Neural progenitor cell (in vitro differentiated cells): ENCODE measurements around the gene SERPINH1. TPM values are rescaled to one million over a fixed set of nuclear protein-coding genes. Genes with fewer than 3 reads are reported as not detected.

Experiments
- DNase-seq: peaks from one replicate; pipeline ENCODE4 v3.0.0-alpha.2; 2016; ENCODE audit warnings: low spot score
- H2AFZ ChIP-seq: fragments of 200-600 bp; sonication (generic); replicated peaks from 2 replicates; pipeline ENCODE4 v1.6.1; 2016; ENCODE audit warnings: antibody characterized with exemption
- H3F3A ChIP-seq: fragments of 200-600 bp; sonication (generic); 2 replicates; pipeline ENCODE4 v1.6.1; 2016; ENCODE audit warnings: antibody characterized with exemption, low read depth
- H3K27ac ChIP-seq: fragments of 200-600 bp; sonication (generic); 2 replicates; pipeline ENCODE4 v1.5.1; 2016; ENCODE audit warnings: mild to moderate bottlenecking
- H3K27me3 ChIP-seq: fragments of 200-600 bp; sonication (generic); 2 replicates; pipeline ENCODE4 v1.6.1; 2016; ENCODE audit warnings: mild to moderate bottlenecking, moderate library complexity
- H3K36me3 ChIP-seq: fragments of 200-600 bp; sonication (generic); 2 replicates; pipeline ENCODE4 v1.5.1; 2016
- H3K4me1 ChIP-seq: fragments of 200-600 bp; sonication (generic); 2 replicates; pipeline ENCODE4 v1.6.1; 2016; ENCODE audit warnings: mixed run types
- H3K4me2 ChIP-seq: fragments of 200-600 bp; sonication (generic); 2 replicates; pipeline ENCODE4 v1.6.1; 2016
- H3K4me3 ChIP-seq: fragments of 200-600 bp; sonication (generic); 2 replicates; pipeline ENCODE4 v1.5.1; 2016
- H3K79me2 ChIP-seq: fragments of 200-600 bp; sonication (generic); 2 replicates; pipeline ENCODE4 v1.6.1; 2016; ENCODE audit warnings: low read depth
- H3K9ac ChIP-seq: fragments of 200-600 bp; sonication (generic); 2 replicates; pipeline ENCODE4 v1.6.1; 2016
- H3K9me3 ChIP-seq: fragments of 200-600 bp; sonication (generic); 2 replicates; pipeline ENCODE4 v1.5.1; 2016; ENCODE audit warnings: low read depth
- H4K20me1 ChIP-seq: fragments of 200-600 bp; sonication (generic); 2 replicates; pipeline ENCODE4 v1.6.1; 2016; ENCODE audit warnings: low read depth
- H3K27ac Mint-ChIP-seq: 3 replicates; pipeline ENCODE4 v1.8.0; 2021; ENCODE audit warnings: mixed read lengths
- H3K27me3 Mint-ChIP-seq: 2 replicates; pipeline ENCODE4 v1.8.0; 2022; ENCODE audit warnings: low read depth, mild to moderate bottlenecking, inconsistent platforms, moderate library complexity, mixed read lengths; ENCODE audit not compliant: insufficient read depth
- H3K36me3 Mint-ChIP-seq: 3 replicates; pipeline ENCODE4 v1.8.0; 2021; ENCODE audit warnings: mixed read lengths
- H3K4me1 Mint-ChIP-seq: 3 replicates; pipeline ENCODE4 v1.8.0; 2021; ENCODE audit warnings: mixed read lengths
- H3K4me3 Mint-ChIP-seq: 3 replicates; pipeline ENCODE4 v1.8.0; 2021; ENCODE audit warnings: mild to moderate bottlenecking, moderate library complexity, mixed read lengths
- H3K9me3 Mint-ChIP-seq: 3 replicates; pipeline ENCODE4 v1.8.0; 2020; ENCODE audit warnings: mixed read lengths
- EZH2 ChIP-seq: fragments of 200-600 bp; sonication (generic); IDR thresholded peaks from 2 replicates; pipeline ENCODE4 v1.6.1; 2017; ENCODE audit warnings: antibody characterized with exemption, mild to moderate bottlenecking, moderate library complexity
- EZH2phosphoT487 ChIP-seq: fragments of 200-600 bp; sonication (generic); IDR thresholded peaks from 2 replicates; pipeline ENCODE4 v1.6.1; 2017; ENCODE audit warnings: antibody characterized with exemption
- total RNA-seq: library from RNA; depleted of rRNA; stranded (reverse); fragments of >200 nt; gene quantifications from 2 replicates; pipeline ENCODE4 v1.2.3, GENCODE V29; 2015; ENCODE audit warnings: low replicate concordance
- TF ChIP-seq, protein P1 (sequence below): fragments of 200-600 bp; sonication (generic); IDR thresholded peaks from 2 replicates; pipeline ENCODE4 v1.5.1; 2017; ENCODE audit warnings: antibody characterized with exemption, mild to moderate bottlenecking

The SERPINH1 gene
- total RNA-seq, 1 donor from 2014 or later, result 219 TPM

DNA sequence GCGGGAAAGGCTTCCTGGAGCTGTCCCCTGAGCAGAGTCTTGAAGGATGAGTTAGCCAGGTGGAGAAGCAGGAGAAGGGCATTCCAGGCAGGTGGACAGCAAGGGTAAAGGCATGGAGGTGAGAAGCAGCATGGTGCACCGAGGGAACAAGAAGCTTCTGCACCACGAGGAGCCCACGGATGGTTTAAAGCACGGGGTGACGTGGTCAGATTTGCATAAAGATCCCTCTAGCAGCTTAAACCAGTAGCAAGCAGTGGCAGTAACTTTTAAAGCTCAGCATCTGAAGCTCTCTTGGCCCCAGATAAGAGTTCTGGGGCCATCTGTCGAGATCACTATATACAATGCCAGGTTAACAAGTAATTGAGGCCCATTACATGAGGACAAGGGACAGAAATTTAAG, 36.8 kb downstream of the SERPINH1 start:
- H3K4me1 Mint-ChIP-seq, result peaks cover 39% of the 10 kb centered on the region
- Histone ChIP-seq H3K36me3 (no peaks in the 10 kb centered on the region), H3K4me1 (no peaks in the 10 kb centered on the region), H3K4me2 (no peak overlapping the region), H3K27me3 (no peaks in the 10 kb centered on the region), H3F3A (no peaks in the 10 kb centered on the region), H3K4me3 (no peak overlapping the region), H3K9me3 (no peaks in the 10 kb centered on the region), H3K79me2 (no peaks in the 10 kb centered on the region), H2AFZ (no peak overlapping the region), H3K9ac (no peak overlapping the region), H3K27ac (no peak overlapping the region), H4K20me1 (no peaks in the 10 kb centered on the region)
- H3K36me3 Mint-ChIP-seq, result peaks cover 16% of the 10 kb centered on the region
- peak overlapping the region; percentile 9 for H3K4me3 Mint-ChIP-seq
- TF ChIP-seq, protein P1, sequence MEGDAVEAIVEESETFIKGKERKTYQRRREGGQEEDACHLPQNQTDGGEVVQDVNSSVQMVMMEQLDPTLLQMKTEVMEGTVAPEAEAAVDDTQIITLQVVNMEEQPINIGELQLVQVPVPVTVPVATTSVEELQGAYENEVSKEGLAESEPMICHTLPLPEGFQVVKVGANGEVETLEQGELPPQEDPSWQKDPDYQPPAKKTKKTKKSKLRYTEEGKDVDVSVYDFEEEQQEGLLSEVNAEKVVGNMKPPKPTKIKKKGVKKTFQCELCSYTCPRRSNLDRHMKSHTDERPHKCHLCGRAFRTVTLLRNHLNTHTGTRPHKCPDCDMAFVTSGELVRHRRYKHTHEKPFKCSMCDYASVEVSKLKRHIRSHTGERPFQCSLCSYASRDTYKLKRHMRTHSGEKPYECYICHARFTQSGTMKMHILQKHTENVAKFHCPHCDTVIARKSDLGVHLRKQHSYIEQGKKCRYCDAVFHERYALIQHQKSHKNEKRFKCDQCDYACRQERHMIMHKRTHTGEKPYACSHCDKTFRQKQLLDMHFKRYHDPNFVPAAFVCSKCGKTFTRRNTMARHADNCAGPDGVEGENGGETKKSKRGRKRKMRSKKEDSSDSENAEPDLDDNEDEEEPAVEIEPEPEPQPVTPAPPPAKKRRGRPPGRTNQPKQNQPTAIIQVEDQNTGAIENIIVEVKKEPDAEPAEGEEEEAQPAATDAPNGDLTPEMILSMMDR, result no peak
- no peak for TF ChIP-seq EZH2
- TF ChIP-seq EZH2phosphoT487, result no peak
- peaks cover 6% of the 10 kb centered on the region for H3K27me3 Mint-ChIP-seq
- peak overlapping the region; percentile 92 for H3K27ac Mint-ChIP-seq
- no peak for DNase-seq
- no peaks in the 10 kb centered on the region for H3K9me3 Mint-ChIP-seq

DNA sequence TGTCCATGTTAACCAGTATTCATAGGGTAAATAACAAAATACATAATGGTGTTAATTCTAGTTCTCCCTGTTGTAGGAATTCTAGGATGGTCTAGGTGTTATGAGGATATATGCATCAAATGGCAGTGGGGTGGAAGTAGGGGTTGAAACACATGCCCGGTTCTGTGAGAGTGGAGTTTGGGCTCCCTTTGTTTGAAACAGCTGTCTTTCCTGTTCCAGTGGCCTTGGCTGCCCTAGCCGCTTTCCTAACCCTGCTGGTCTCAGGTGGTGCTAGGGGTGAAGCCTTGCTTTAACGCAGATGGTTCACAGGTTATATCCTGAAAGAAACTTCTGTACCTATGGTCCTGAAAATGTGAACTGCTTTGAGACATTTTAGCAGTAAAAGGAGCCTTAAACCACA, 38.3 kb downstream of the SERPINH1 start:
- Histone ChIP-seq H3K79me2 (no peaks in the 10 kb centered on the region), H3K9ac (no peak overlapping the region), H3K4me3 (no peak overlapping the region), H3K4me1 (no peaks in the 10 kb centered on the region), H2AFZ (no peak overlapping the region), H3K27me3 (no peaks in the 10 kb centered on the region), H3K4me2 (no peak overlapping the region), H3K9me3 (no peaks in the 10 kb centered on the region), H3K27ac (no peak overlapping the region), H3F3A (no peaks in the 10 kb centered on the region), H4K20me1 (no peaks in the 10 kb centered on the region), H3K36me3 (no peaks in the 10 kb centered on the region)
- no peak for DNase-seq
- Mint-ChIP-seq H3K27me3 (peaks cover 6% of the 10 kb centered on the region), H3K4me1 (peaks cover 25% of the 10 kb centered on the region), H3K4me3 (no peak overlapping the region), H3K9me3 (no peaks in the 10 kb centered on the region), H3K27ac (no peak overlapping the region), H3K36me3 (peaks cover 26% of the 10 kb centered on the region)
- TF ChIP-seq EZH2phosphoT487, result no peak
- TF ChIP-seq EZH2, result no peak
- TF ChIP-seq, protein P1, result no peak

DNA sequence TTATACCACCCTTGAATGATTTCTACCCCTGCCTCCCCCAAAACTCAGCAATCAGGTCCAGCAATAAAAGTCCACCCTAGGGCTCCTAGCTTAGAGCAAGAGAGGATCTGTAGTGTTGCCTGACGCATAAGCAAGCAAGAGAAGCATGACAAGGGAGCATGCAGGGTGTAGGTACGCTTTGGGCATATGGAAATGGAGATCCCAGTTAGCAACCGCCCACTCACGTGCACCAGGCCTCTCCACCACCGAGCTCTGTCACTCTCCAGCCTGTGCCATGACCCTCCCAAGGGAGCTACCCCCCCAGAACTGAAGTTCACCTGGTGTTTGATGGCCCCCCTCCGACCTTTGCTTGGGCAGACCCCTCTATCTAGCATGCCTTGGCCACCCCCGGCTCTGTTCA, 39.4 kb downstream of the SERPINH1 start:
- H3K9me3 Mint-ChIP-seq, result no peaks in the 10 kb centered on the region
- no peak overlapping the region for H3K4me3 Mint-ChIP-seq
- Histone ChIP-seq H3F3A (no peaks in the 10 kb centered on the region), H3K36me3 (no peaks in the 10 kb centered on the region), H3K4me2 (no peak overlapping the region), H3K27ac (no peak overlapping the region), H3K9ac (no peak overlapping the region), H4K20me1 (no peaks in the 10 kb centered on the region), H2AFZ (no peak overlapping the region), H3K4me3 (no peak overlapping the region), H3K79me2 (no peaks in the 10 kb centered on the region), H3K4me1 (no peaks in the 10 kb centered on the region), H3K27me3 (no peaks in the 10 kb centered on the region), H3K9me3 (no peaks in the 10 kb centered on the region)
- TF ChIP-seq EZH2phosphoT487, result no peak
- TF ChIP-seq, protein P1, result no peak
- no peak for TF ChIP-seq EZH2
- H3K4me1 Mint-ChIP-seq, result peaks cover 20% of the 10 kb centered on the region
- peaks cover 31% of the 10 kb centered on the region for H3K36me3 Mint-ChIP-seq
- DNase-seq, result no peak
- H3K27me3 Mint-ChIP-seq, result peaks cover 6% of the 10 kb centered on the region
- peak overlapping the region; percentile 18 for H3K27ac Mint-ChIP-seq

DNA sequence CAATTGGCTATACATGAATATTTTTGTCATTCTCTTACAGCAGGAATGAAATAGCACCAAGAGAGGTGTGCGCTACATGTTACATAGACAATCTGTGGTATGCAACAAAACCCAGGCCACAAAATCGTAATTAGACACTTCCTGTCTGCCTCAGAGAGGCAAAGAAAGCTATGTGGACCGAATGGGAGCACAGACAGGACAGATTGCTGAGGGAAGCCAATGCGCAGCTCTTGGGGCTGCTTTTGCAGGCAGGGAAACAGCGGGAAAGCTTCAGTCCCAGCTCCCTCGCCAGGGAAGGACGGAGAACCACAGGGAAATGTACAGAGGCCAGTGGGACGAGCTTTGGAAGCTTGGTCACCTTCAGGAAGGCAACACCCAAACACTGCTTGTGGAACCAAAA, 40.9 kb downstream of the SERPINH1 start:
- H3K27me3 Mint-ChIP-seq, result peaks cover 6% of the 10 kb centered on the region
- TF ChIP-seq, protein P1, result no peak
- TF ChIP-seq EZH2, result no peak
- TF ChIP-seq EZH2phosphoT487, result no peak
- no peaks in the 10 kb centered on the region for H3K79me2 ChIP-seq
- H3K9me3 Mint-ChIP-seq, result no peaks in the 10 kb centered on the region
- peaks cover 8% of the 10 kb centered on the region for H3K4me1 Mint-ChIP-seq
- no peaks in the 10 kb centered on the region for H3K4me1 ChIP-seq
- no peaks in the 10 kb centered on the region for H3K27me3 ChIP-seq
- H3K4me3 ChIP-seq, result no peak overlapping the region
- H3K27ac Mint-ChIP-seq, result no peak overlapping the region
- no peak overlapping the region for H3K4me2 ChIP-seq
- H3K27ac ChIP-seq, result no peak overlapping the region
- H3F3A ChIP-seq, result no peaks in the 10 kb centered on the region
- no peaks in the 10 kb centered on the region for H3K9me3 ChIP-seq
- no peaks in the 10 kb centered on the region for H3K36me3 ChIP-seq
- H3K9ac ChIP-seq, result no peak overlapping the region
- H2AFZ ChIP-seq, result no peak overlapping the region
- H4K20me1 ChIP-seq, result no peaks in the 10 kb centered on the region
- H3K36me3 Mint-ChIP-seq, result peaks cover 39% of the 10 kb centered on the region
- H3K4me3 Mint-ChIP-seq, result no peak overlapping the region
- no peak for DNase-seq
